Heart right ventricle (tissue), 16 donors: Measurements from ENCODE around the gene NIPBL. TPM values are rescaled to one million over a fixed set of nuclear protein-coding genes. Genes with fewer than 3 reads are reported as not detected.

Experiments used
- ATAC-seq, 8 donors: fragments of 200-7000 bp; cut with Tn5 transposase; one replicate each; pipeline ENCODE4 v1.9.1; 2020; ENCODE audit warnings: mild to moderate bottlenecking in 8 of 8, moderate library complexity in 8 of 8, moderate number of reproducible peaks in 1 of 8
- DNase-seq, 2 donors: peaks; one replicate each; pipeline ENCODE4 v3.0.0-alpha.2; 2020
- H3K27ac ChIP-seq, 10 donors: fragments of 200-600 bp; sonication (generic) in 2 of 10; one replicate each; pipeline versions ENCODE4 v1.5.0 to v1.8.0; 2020 to 2022; ENCODE audit warnings: mild to moderate bottlenecking in 3 of 10
- H3K27me3 ChIP-seq, 7 donors: fragments of 200-600 bp; one replicate each; pipeline ENCODE4 v1.8.0; 2021 to 2022; ENCODE audit warnings: mild to moderate bottlenecking in 2 of 7
- H3K36me3 ChIP-seq, 9 donors: fragments of 200-600 bp; sonication (generic) in 1 of 9; one replicate each; pipeline versions ENCODE4 v1.5.0 to v1.8.0; 2020 to 2022; ENCODE audit warnings: mild to moderate bottlenecking in 2 of 9
- H3K4me1 ChIP-seq, 9 donors: fragments of 200-600 bp; sonication (generic) in 1 of 9; one replicate each; pipeline versions ENCODE4 v1.5.0 to v1.8.0; 2020 to 2022; ENCODE audit warnings: mild to moderate bottlenecking in 4 of 9
- H3K4me3 ChIP-seq, 10 donors: fragments of 200-600 bp; sonication (generic) in 2 of 10; one replicate each; pipeline versions ENCODE4 v1.5.0 to v1.8.0; 2020 to 2022; ENCODE audit warnings: mild to moderate bottlenecking in 7 of 10, moderate library complexity in 2 of 10
- H3K9me3 ChIP-seq, 11 donors: fragments of 200-600 bp in 10 of 11; sonication (generic) in 2 of 11; one replicate each; pipeline versions ENCODE4 v1.5.0 to v1.8.0; 2013 to 2022; ENCODE audit warnings: mild to moderate bottlenecking in 2 of 11, control low read depth in 1 of 11, moderate library complexity in 1 of 11
- WGBS, 2 donors: extraction: QIAGEN DNeasy Blood & Tissue Kit; methylation state at CpG; one replicate each; pipeline ENCODE4 v1.1.7; 2013; ENCODE audit warnings: inconsistent platforms in 1 of 2; 5-methylcytosine and 5-hydroxymethylcytosine counted together
- intact Hi-C, 10 donors: fragments of 100-400 bp; cut with DNase I; formaldehyde crosslinking; loops; one replicate each; pipeline versions ENCODE4 v1.11.1 to v1.14.2; 2022
- polyA plus RNA-seq, 2 donors: library from polyadenylated mRNA; stranded (reverse); fragments of 200-250 nt; gene quantifications; one replicate each; pipeline ENCODE4 v1.2.3, GENCODE V29; 2013
- total RNA-seq, 10 donors: library from RNA; stranded (reverse); fragmentation: NEBNext Ultra II Directional in 3 of 10; extraction: Animal tissue kit (Norgen Biotek cat#: 25700) in 3 of 10; gene quantifications; one replicate each; pipeline versions ENCODE4 v1.2.1 to v1.2.4, GENCODE V29; 2021 to 2023
- TF ChIP-seq, protein P1 (sequence below), 9 donors: fragments of 200-600 bp; sonication (generic) in 2 of 9; IDR thresholded peaks; one replicate each; pipeline versions ENCODE4 v1.5.0 to v1.8.0; 2021 to 2022; ENCODE audit warnings: antibody characterized with exemption in 9 of 9, mild to moderate bottlenecking in 5 of 9, moderate library complexity in 1 of 9
- donor health status: Arrhythmogenic right ventricular cardiomyopathy.
- donor health status: ischemic (EF 13 %, LVEDD 7.1; RV severe dilation, severe dysfunction).
- donor health status: healthy with polysubstance abuse.
- donor health status: DM: no; HTN: yes; CAD: no.
- donor health status: DM: no; HTN: no; CAD: no.
- donor health status: ischemic (EF 25% LVEDD 6.9; RV normal size, moderate dysfunction).
- donor health status: ischemic (EF 25% LVEDD 5.7; RV mildly dilated, moderate dysfunction).
- donor health status: healthy.
- donor health status: DM: yes; HTN: yes; CAD: no.
- donor health status: Ischemic cardiomyopathy.
- donor health status: ischemic (EF 35%, LVEDD 5.7; RV mildly dilated, moderate dysfunction).
- donor health status: nonischemic (EF 11% LVEDD 7.7; RV severe dilation, severe dysfunction).
- donor health status: DM: yes; HTN: yes; CAD: no.
- donor health status: PGD.
- donor health status: ischemic (EF 29% LVEDD 5.4; RV normal size, mild dysfunction).
- donor health status: nonischemic (EF 23%, LVEDD 6.1; RV moderate dilation, normal function).

Gene NIPBL
- total and polyA plus RNA-seq, 12 donors, result 9.9 to 52.3 (median 43.3) TPM

DNA sequence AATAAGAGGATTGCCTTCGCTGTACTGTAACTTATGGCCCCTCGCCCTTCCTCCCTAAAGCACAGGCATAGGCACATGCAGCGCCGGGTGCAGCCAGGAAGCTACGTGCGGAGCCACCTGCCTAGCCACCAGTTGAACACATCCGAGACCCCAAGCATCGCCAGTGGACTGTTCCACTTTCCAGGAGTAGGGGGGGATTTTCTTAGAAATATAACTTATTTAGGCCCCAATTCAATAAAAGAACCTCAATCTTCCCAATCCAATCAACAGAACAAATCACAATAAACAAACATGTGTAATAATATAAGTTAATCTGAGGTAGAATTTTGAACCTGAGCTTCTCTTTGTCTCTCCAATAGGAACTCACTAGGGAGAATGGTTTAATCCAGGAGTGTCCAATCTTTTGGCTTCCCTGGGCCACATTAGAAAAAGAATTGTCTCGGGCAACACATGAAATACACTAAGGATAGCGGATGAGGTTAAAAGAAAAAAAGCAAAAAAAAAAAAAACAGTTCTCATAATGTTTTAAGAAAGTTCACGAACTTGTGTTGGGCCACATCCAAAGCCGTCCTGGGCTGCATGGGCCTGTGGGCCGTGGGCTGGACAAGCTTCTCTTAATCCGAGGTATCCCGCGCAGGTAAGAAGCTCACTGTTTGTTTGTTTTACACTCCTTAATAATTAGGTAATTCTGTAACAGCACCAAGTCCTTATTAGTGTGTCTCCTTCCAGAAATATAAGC lies 22.0 kb upstream of the NIPBL start:
- DNase-seq (no peak), ATAC-seq (no peak)
- no peak overlapping the region for H3K27ac ChIP-seq
- H3K36me3 ChIP-seq, result no peaks in the 10 kb centered on the region
- 77% methylated on average over 16 of the region's 16 CpGs for WGBS, 2 donors
- H3K9me3 ChIP-seq, result peaks cover 0 to 23% (median 0%) of the 10 kb centered on the region in 11 donors
- intact Hi-C loops, result no loop called here
- H3K4me3 ChIP-seq, result no peak overlapping the region
- TF ChIP-seq, protein P1, sequence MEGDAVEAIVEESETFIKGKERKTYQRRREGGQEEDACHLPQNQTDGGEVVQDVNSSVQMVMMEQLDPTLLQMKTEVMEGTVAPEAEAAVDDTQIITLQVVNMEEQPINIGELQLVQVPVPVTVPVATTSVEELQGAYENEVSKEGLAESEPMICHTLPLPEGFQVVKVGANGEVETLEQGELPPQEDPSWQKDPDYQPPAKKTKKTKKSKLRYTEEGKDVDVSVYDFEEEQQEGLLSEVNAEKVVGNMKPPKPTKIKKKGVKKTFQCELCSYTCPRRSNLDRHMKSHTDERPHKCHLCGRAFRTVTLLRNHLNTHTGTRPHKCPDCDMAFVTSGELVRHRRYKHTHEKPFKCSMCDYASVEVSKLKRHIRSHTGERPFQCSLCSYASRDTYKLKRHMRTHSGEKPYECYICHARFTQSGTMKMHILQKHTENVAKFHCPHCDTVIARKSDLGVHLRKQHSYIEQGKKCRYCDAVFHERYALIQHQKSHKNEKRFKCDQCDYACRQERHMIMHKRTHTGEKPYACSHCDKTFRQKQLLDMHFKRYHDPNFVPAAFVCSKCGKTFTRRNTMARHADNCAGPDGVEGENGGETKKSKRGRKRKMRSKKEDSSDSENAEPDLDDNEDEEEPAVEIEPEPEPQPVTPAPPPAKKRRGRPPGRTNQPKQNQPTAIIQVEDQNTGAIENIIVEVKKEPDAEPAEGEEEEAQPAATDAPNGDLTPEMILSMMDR (IDR thresholded peaks at IDR 0.05), result no peak
- H3K4me1 ChIP-seq, result no peaks in the 10 kb centered on the region
- no peaks in the 10 kb centered on the region for H3K27me3 ChIP-seq

DNA sequence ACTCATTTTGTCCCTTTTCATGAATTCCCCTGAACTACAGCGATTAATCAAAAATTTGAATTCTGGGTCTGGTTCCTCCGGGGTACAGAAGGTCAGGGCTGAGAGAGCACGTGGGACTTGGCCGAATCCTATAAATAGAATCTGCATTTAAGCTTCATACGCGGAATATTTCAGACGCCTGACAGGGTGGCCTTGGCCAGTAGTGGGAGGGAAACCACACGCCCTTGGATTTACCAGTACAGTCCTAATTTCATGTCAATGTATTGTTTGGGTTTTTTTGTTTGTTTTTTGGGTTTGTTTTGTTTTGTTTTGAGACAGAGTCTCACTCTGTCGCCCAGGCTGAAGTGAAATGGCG lies 21.5 kb upstream of the NIPBL start:
- DNase-seq (no peak), ATAC-seq (no peak)
- Histone ChIP-seq H3K9me3 (peaks cover 0 to 18% (median 0%) of the 10 kb centered on the region in 11 donors), H3K4me1 (no peaks in the 10 kb centered on the region), H3K4me3 (no peak overlapping the region), H3K36me3 (no peaks in the 10 kb centered on the region), H3K27me3 (no peaks in the 10 kb centered on the region), H3K27ac (no peak overlapping the region)
- TF ChIP-seq, protein P1 (IDR thresholded peaks at IDR 0.05), result no peak
- intact Hi-C loops, result no loop called here
- 77% methylated on average over 10 of the region's 10 CpGs for WGBS, 2 donors

DNA sequence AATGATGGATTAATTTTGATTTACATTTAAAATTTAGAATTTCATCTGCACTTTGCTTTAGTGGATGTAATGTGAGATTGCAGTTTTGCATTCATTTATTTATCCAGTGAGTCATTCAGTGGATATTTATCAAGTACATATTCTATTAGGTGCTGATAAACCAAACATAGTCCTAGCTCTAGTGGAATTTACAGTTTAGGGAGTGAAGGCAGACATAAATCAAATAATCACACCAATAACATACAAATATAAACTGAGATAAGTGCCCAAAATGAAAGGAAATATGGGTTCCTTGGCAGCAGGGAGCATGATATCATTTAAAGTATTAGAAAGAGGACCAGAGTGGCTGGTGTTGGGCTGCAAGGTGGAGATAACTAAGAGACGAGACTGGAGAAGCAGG lies 14.7 kb upstream of the NIPBL start:
- no peaks in the 10 kb centered on the region for H3K4me1 ChIP-seq
- no peak overlapping the region for H3K4me3 ChIP-seq
- no peaks in the 10 kb centered on the region for H3K27me3 ChIP-seq
- intact Hi-C loops, result loop anchor here in 3 of 10 donors (10.0 kb wide), 3 partner anchors 87 to 447 kb away; no protein-coding TSS in a partner anchor
- 89 to 93% methylated on average over 1 of the region's 1 CpG for WGBS, 2 donors
- ATAC-seq, result no peak
- no peak overlapping the region for H3K27ac ChIP-seq
- TF ChIP-seq, protein P1 (IDR thresholded peaks at IDR 0.05), result no peak
- no peak for DNase-seq
- H3K9me3 ChIP-seq, result no peaks in the 10 kb centered on the region
- no peaks in the 10 kb centered on the region for H3K36me3 ChIP-seq

DNA sequence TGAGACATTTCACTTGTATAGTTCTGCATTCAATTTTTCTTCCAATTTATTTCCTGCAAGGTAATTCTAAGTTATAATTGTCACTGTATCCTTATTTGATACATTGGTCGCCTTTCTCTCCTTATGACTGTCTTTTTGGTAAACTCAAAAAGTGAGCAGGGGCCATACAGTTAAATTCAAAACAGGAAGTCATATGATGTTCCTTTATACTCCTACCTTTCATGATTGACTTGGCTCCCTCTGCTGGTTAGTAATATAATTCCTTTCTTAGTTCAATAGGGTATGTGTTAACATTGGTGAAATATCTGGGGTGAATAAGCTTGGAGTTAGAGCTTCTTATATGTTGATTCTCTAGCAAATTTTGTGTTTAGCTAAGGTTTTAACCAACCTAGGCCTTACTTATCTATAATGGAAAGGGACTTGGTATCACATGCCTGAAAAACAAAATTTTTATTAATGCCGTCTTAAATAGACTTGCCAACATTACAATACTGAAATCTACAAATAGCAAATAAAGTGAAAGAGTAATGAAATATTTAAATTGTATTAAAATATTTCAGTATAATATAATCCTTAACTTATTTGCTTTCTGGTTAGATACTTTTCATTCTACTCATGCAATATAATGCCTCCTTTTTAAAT lies 6.0 kb upstream of the NIPBL start:
- 61 to 62% methylated on average over 2 of the region's 2 CpGs for WGBS, 2 donors
- TF ChIP-seq, protein P1 (IDR thresholded peaks at IDR 0.05), result peak; percentile 23 to 79 (median 69)
- no peak for DNase-seq

More for the DNA sequence above, 6.0 kb upstream of the NIPBL start:
- Histone ChIP-seq H3K4me1 (peaks cover 0 to 35% (median 22%) of the 10 kb centered on the region in 9 donors), H3K9me3 (no peaks in the 10 kb centered on the region), H3K27me3 (no peaks in the 10 kb centered on the region), H3K4me3 (no peak overlapping the region), H3K36me3 (peaks cover 0 to 17% (median 0%) of the 10 kb centered on the region in 9 donors), H3K27ac (no peak overlapping the region)
- intact Hi-C loops, result loop anchor here in 6 of 10 donors (5.0 to 10.0 kb wide), 4 partner anchors 74 to 143 kb away; no protein-coding TSS in a partner anchor
- peak in 6 of 8 donors; percentile 50 to 82 (median 67) for ATAC-seq
